ENCODE measurements around the gene RMND1. TPM values are rescaled to one million over a fixed set of nuclear protein-coding genes. Genes with fewer than 3 reads are reported as not detected.
A peak's percentile ranks its signal among the peaks of the same experiment; 100 is the strongest.

The RMND1 gene
- total and polyA plus RNA-seq, 2 of the 13 experiments (the other 11 are each of a cell fraction or from before 2014, with no cell fraction given) = 34.0 to 72.5 TPM

DNA sequence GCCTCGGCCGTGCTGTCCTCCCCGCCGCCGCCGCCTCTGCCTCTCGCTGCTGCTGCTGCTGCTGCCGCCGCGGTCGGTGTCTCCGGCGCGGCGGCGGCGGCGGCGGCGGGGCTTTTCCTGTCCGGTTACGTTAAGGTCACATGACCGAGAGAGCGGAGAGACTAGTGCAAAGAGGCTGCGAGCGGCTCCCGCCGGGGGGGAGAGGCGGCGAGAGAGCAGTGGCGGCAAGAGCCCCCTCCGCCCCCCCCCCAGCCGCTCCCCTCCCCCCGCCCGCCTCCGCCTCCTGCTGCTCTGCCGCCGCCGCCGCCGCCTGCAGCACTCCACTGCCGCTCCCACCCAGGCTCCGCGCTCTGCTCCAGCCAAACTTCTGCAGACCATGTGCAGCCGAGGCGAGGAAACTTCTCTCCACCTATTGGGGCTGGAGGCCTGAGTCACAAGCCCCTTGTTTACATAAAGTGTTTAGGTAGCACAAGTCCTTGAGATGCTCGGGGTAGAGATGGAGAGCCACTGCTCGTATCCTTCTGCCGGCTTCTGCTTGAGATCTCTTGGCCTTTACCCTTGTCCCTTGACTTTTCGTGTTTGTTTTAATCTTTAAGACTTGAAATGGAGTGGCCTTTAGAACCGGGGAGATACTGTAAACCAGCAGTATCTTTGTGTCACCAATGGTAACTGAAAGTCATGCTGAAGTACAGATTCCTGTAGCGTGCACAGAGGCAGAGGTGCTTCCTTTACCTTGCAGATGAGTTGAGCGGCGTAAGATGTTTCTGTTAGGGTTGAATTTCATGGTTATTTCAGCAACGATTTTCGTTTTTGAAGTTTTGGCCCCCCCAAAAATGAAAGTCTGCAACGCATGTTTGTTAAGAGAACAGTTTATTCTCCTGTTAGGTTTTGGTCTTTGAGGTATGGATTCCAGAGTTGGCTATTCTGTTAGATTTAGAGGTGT is 60.2 kb downstream of the RMND1 start, which contains the start of gene ZBTB2 (continued):
- no peak for TF ChIP-seq ZSCAN30 (CRISPR knock-in tag; IDR thresholded peaks at IDR 0.05)
- TF ChIP-seq ZNF747 (CRISPR knock-in tag; IDR thresholded peaks at IDR 0.05; ENCODE audit: borderline replicate concordance) = no peak
- TF ChIP-seq ZMYM2 (CRISPR knock-in tag; IDR thresholded peaks at IDR 0.05) = no peak
- TF ChIP-seq, protein P1, sequence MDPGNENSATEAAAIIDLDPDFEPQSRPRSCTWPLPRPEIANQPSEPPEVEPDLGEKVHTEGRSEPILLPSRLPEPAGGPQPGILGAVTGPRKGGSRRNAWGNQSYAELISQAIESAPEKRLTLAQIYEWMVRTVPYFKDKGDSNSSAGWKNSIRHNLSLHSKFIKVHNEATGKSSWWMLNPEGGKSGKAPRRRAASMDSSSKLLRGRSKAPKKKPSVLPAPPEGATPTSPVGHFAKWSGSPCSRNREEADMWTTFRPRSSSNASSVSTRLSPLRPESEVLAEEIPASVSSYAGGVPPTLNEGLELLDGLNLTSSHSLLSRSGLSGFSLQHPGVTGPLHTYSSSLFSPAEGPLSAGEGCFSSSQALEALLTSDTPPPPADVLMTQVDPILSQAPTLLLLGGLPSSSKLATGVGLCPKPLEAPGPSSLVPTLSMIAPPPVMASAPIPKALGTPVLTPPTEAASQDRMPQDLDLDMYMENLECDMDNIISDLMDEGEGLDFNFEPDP (CRISPR knock-in tag; conservative IDR thresholded peaks at IDR 0.05) = no peak
- no peak for TF ChIP-seq ZNF20 (CRISPR knock-in tag; IDR thresholded peaks at IDR 0.05)
- TF ChIP-seq CEBPB (IDR thresholded peaks at IDR 0.05; ENCODE audit: borderline replicate concordance, low read depth, low read length) = no peak
- TF ChIP-seq FOXJ3 (CRISPR knock-in tag; IDR thresholded peaks at IDR 0.05; ENCODE audit: borderline replicate concordance) = peak; percentile 48; the same call in 1 of the 2 replicates
- TF ChIP-seq ERF (CRISPR knock-in tag; IDR thresholded peaks at IDR 0.05) = no peak
- TF ChIP-seq NFE2L2 (IDR thresholded peaks at IDR 0.05; ENCODE audit: low read length) = no peak
- TF ChIP-seq, protein P2, sequence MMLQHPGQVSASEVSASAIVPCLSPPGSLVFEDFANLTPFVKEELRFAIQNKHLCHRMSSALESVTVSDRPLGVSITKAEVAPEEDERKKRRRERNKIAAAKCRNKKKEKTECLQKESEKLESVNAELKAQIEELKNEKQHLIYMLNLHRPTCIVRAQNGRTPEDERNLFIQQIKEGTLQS (CRISPR knock-in tag; IDR thresholded peaks at IDR 0.05) = no peak
- TF ChIP-seq NONO (IDR thresholded peaks at IDR 0.05) = no peak
- peak; percentile 54; the same call in 1 of the 2 replicates for TF ChIP-seq NONO (CRISPR knock-in tag; conservative IDR thresholded peaks at IDR 0.05)
- TF ChIP-seq TOE1 (CRISPR knock-in tag; IDR thresholded peaks at IDR 0.05) = no peak
- no peak for TF ChIP-seq MAFK (conservative IDR thresholded peaks at IDR 0.05 in 1 of 2, IDR thresholded peaks at IDR 0.05 in 1 of 2; ENCODE audit: low read length in 2 of 2)
- no peak for TF ChIP-seq ZFP36 (IDR thresholded peaks at IDR 0.05; ENCODE audit: borderline replicate concordance, low read depth, low read length, partially characterized antibody)
- TF ChIP-seq IKZF4 (CRISPR knock-in tag; IDR thresholded peaks at IDR 0.05; ENCODE audit: borderline replicate concordance, low read depth, not compliant biosample characterization) = no peak
- TF ChIP-seq ZNF382 (CRISPR knock-in tag; IDR thresholded peaks at IDR 0.05; ENCODE audit: borderline replicate concordance) = no peak
- 0 out of 2 replicates have a peak, but pooled peaks have one; percentile 22 for TF ChIP-seq ZSCAN21 (CRISPR knock-in tag; IDR thresholded peaks at IDR 0.05; ENCODE audit: borderline replicate concordance)
- TF ChIP-seq KLF9 (CRISPR knock-in tag; IDR thresholded peaks at IDR 0.05; ENCODE audit: low read depth) = no peak
- TF ChIP-seq, protein P3, sequence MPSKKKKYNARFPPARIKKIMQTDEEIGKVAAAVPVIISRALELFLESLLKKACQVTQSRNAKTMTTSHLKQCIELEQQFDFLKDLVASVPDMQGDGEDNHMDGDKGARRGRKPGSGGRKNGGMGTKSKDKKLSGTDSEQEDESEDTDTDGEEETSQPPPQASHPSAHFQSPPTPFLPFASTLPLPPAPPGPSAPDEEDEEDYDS (CRISPR knock-in tag; IDR thresholded peaks at IDR 0.05) = no peak
- peak; percentile 63 for TF ChIP-seq HNRNPK (IDR thresholded peaks at IDR 0.05; ENCODE audit: low read depth, low read length, poor library complexity, severe bottlenecking)
- no peak for TF ChIP-seq ZNF883 (CRISPR knock-in tag; IDR thresholded peaks at IDR 0.05; ENCODE audit: not compliant biosample characterization)
- no peak for TF ChIP-seq KDM5B (CRISPR knock-in tag; IDR thresholded peaks at IDR 0.05; ENCODE audit: borderline replicate concordance)
- TF ChIP-seq MBD4 (IDR thresholded peaks at IDR 0.05; ENCODE audit: borderline replicate concordance, low read length) = no peak
- TF ChIP-seq ISL2 (CRISPR knock-in tag; IDR thresholded peaks at IDR 0.05) = no peak; the same call in 1 of the 2 replicates
- peak; percentile 49; the same call in 1 of the 2 replicates for TF ChIP-seq TGIF2 (CRISPR knock-in tag; IDR thresholded peaks at IDR 0.05)
- TF ChIP-seq ZNF558 (CRISPR knock-in tag; IDR thresholded peaks at IDR 0.05; ENCODE audit: borderline replicate concordance) = no peak
- TF ChIP-seq RBAK (CRISPR knock-in tag; IDR thresholded peaks at IDR 0.05) = no peak
- TF ChIP-seq, protein P4, sequence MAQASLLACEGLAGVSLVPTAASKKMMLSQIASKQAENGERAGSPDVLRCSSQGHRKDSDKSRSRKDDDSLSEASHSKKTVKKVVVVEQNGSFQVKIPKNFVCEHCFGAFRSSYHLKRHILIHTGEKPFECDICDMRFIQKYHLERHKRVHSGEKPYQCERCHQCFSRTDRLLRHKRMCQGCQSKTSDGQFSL (CRISPR knock-in tag; IDR thresholded peaks at IDR 0.05) = no peak

Measured in HepG2 (cell line).